NCI-H1105 treated with DMSO at 0.1 percent for 48 hours (cell line): ENCODE data around the gene TSPYL2.

Source experiments
- DNase-seq: peaks from one replicate; lab custom pipeline; 2025; lab: John Stamatoyannopoulos, UW

TSPYL2 gene

GRCh38 chrX:53080628-53081580, 1.3 kb upstream of the TSPYL2 start:
- DNase-seq: no peak

- no peak for DNase-seq
Measured at GRCh38 chrX:53082773-53083616, 828 bp downstream of the TSPYL2 start.

GRCh38 chrX:53084043-53084570, 1.9 kb downstream of the TSPYL2 start:
- DNase-seq: no peak

GRCh38 chrX:53084863-53085262, 2.7 kb downstream of the TSPYL2 start:
- DNase-seq: no peak

GRCh38 chrX:53085661-53086229, 3.6 kb downstream of the TSPYL2 start:
- DNase-seq: no peak

GRCh38 chrX:53086464-53086863, 4.3 kb downstream of the TSPYL2 start:
- no peak for DNase-seq

- no peak for DNase-seq
Measured at GRCh38 chrX:53087388-53087831, 5.2 kb downstream of the TSPYL2 start.

GRCh38 chrX:53088136-53088974, 6.2 kb downstream of the TSPYL2 start:
- peak; percentile 84 for DNase-seq

- DNase-seq: peak; percentile 68
Measured at GRCh38 chrX:53089224-53089842, 7.2 kb downstream of the TSPYL2 start.

- no peak for DNase-seq
Measured at GRCh38 chrX:53089925-53090324, 7.8 kb downstream of the TSPYL2 start.

- no peak for DNase-seq
Measured at GRCh38 chrX:53091354-53091753, 9.2 kb downstream of the TSPYL2 start.

GRCh38 chrX:53093177-53093655, 11.0 kb downstream of the TSPYL2 start:
- peak; percentile 43 for DNase-seq

- peak; percentile 94 for DNase-seq
Measured at GRCh38 chrX:53093748-53094581, 11.8 kb downstream of the TSPYL2 start, which contains the start of gene KANTR. KANTR (plus strand) TSS chrX:53094142; CDS start chrX:53124273, 30,131 bp downstream.

GRCh38 chrX:53094582-53094905, 12.4 kb downstream of the TSPYL2 start:
- DNase-seq: no peak

GRCh38 chrX:53095796-53096195, 13.6 kb downstream of the TSPYL2 start:
- no peak for DNase-seq

- no peak for DNase-seq
Measured at GRCh38 chrX:53114864-53115549, 32.8 kb downstream of the TSPYL2 start.

- DNase-seq: no peak
Measured at GRCh38 chrX:53115550-53115874, 33.3 kb downstream of the TSPYL2 start.

GRCh38 chrX:53116101-53116500, 33.9 kb downstream of the TSPYL2 start:
- DNase-seq: no peak

GRCh38 chrX:53122013-53122412, 39.8 kb downstream of the TSPYL2 start:
- DNase-seq: no peak
